HEK293T (cell line): ENCODE measurements around the gene NIPAL1.

Experiments used
- CTCF ChIA-PET: fragments of 350-600 bp; formaldehyde crosslinking; extraction: SDS; loops from one replicate; lab custom pipeline; 2021; ENCODE audit warnings: antibody characterized with exemption, inconsistent platforms; lab: Yijun Ruan, JAX
- POLR2A ChIA-PET: fragments of 350-600 bp; formaldehyde crosslinking; extraction: SDS; loops from one replicate; lab custom pipeline; 2020; ENCODE audit warnings: antibody characterized with exemption, inconsistent platforms; lab: Yijun Ruan, JAX
- DNase-seq: peaks from one replicate; pipeline ENCODE4 v3.0.0; 2012; ENCODE audit warnings: mixed read lengths; ENCODE audit errors: extremely low spot score
- ARNT ChIP-seq: fragments of 450-650 bp; IDR thresholded peaks from 2 replicates; pipeline ENCODE4 v1.6.1; 2017; ENCODE audit warnings: mild to moderate bottlenecking
- BHLHE40 ChIP-seq: fragments of 450-650 bp; IDR thresholded peaks from 2 replicates; pipeline ENCODE4 v1.6.1; 2016; ENCODE audit warnings: mild to moderate bottlenecking, moderate library complexity, borderline replicate concordance
- CTBP1 ChIP-seq: fragments of 450-650 bp; IDR thresholded peaks from 2 replicates; pipeline ENCODE4 v1.6.1; 2016; ENCODE audit warnings: borderline replicate concordance
- ELF4 ChIP-seq: fragments of 450-650 bp; IDR thresholded peaks from 2 replicates; pipeline ENCODE4 v1.6.1; 2017; ENCODE audit warnings: antibody characterized with exemption
- FOXA1 ChIP-seq: fragments of 450-650 bp; IDR thresholded peaks from 2 replicates; pipeline ENCODE4 v1.6.1; 2016; ENCODE audit warnings: mild to moderate bottlenecking
- FOXK2 ChIP-seq: fragments of 450-650 bp; IDR thresholded peaks from 2 replicates; pipeline ENCODE4 v1.6.1; 2016; ENCODE audit warnings: mild to moderate bottlenecking
- FOXM1 ChIP-seq: fragments of 450-650 bp; IDR thresholded peaks from 2 replicates; pipeline ENCODE4 v1.6.1; 2017; ENCODE audit warnings: mild to moderate bottlenecking, borderline replicate concordance
- HDGF ChIP-seq: fragments of 450-650 bp; IDR thresholded peaks from 2 replicates; pipeline ENCODE4 v1.6.1; 2017; ENCODE audit warnings: antibody characterized with exemption, borderline replicate concordance
- L3MBTL2 ChIP-seq: fragments of 450-650 bp; conservative IDR thresholded peaks from 2 replicates; pipeline ENCODE4 v1.6.1; 2016; ENCODE audit warnings: mild to moderate bottlenecking
- LEF1 ChIP-seq: fragments of 450-650 bp; IDR thresholded peaks from 2 replicates; pipeline ENCODE4 v1.6.1; 2017; ENCODE audit warnings: mild to moderate bottlenecking, borderline replicate concordance
- NFRKB ChIP-seq: fragments of 450-650 bp; IDR thresholded peaks from 2 replicates; pipeline ENCODE4 v1.6.1; 2016; ENCODE audit warnings: mild to moderate bottlenecking, moderate library complexity
- SP1 ChIP-seq: fragments of 450-650 bp; IDR thresholded peaks from 2 replicates; pipeline ENCODE4 v1.6.1; 2017
- SUZ12 ChIP-seq: fragments of 450-650 bp; IDR thresholded peaks from 2 replicates; pipeline ENCODE4 v1.6.1; 2016; ENCODE audit warnings: mild to moderate bottlenecking
- TARDBP ChIP-seq: fragments of 450-650 bp; IDR thresholded peaks from 2 replicates; pipeline ENCODE4 v1.6.1; 2016
- ZNF384 ChIP-seq: fragments of 450-650 bp; IDR thresholded peaks from 2 replicates; pipeline ENCODE4 v1.6.1; 2016
- TF ChIP-seq, protein P1 (sequence below): fragments of 450-650 bp; IDR thresholded peaks from 2 replicates; pipeline ENCODE4 v1.6.1; 2016

The NIPAL1 gene

DNA sequence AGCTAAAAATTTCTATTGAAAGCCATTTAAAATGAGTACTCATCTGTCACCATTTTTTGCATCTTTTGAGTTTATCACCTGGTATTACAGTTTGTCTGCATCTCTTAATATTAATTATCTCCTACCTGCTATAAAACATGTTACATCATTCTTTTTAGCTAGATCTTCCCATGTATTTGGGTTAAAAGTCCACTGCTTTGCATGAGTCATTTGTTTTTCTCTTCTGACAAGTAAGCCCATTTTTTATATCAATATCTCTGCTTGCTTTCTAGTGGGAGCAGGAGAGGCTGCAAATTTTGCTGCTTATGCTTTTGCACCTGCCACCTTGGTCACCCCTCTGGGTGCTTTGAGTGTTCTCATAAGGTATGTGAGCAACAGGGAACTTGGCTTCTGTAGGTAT is 16.1 kb downstream of the NIPAL1 start:
- POLR2A ChIA-PET: no interaction called here
- CTCF ChIA-PET: interaction anchor here (0.6 to 0.8 kb wide), 2 partner anchors 69 to 76 kb away, joined by 3 read pairs; no protein-coding TSS in a partner anchor
- no peak for DNase-seq
- TF ChIP-seq SUZ12: no peak
- TF ChIP-seq BHLHE40: no peak
- TF ChIP-seq FOXK2: no peak
- TF ChIP-seq SP1: no peak
- TF ChIP-seq NFRKB: no peak
- no peak for TF ChIP-seq ARNT
- no peak for TF ChIP-seq L3MBTL2
- TF ChIP-seq CTBP1: no peak
- TF ChIP-seq ZNF384: no peak
- TF ChIP-seq FOXA1: no peak
- TF ChIP-seq, protein P1, sequence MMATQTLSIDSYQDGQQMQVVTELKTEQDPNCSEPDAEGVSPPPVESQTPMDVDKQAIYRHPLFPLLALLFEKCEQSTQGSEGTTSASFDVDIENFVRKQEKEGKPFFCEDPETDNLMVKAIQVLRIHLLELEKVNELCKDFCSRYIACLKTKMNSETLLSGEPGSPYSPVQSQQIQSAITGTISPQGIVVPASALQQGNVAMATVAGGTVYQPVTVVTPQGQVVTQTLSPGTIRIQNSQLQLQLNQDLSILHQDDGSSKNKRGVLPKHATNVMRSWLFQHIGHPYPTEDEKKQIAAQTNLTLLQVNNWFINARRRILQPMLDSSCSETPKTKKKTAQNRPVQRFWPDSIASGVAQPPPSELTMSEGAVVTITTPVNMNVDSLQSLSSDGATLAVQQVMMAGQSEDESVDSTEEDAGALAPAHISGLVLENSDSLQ: no peak
- no peak for TF ChIP-seq LEF1
- no peak for TF ChIP-seq ELF4
- no peak for TF ChIP-seq HDGF
- TF ChIP-seq FOXM1: no peak
- no peak for TF ChIP-seq TARDBP

DNA sequence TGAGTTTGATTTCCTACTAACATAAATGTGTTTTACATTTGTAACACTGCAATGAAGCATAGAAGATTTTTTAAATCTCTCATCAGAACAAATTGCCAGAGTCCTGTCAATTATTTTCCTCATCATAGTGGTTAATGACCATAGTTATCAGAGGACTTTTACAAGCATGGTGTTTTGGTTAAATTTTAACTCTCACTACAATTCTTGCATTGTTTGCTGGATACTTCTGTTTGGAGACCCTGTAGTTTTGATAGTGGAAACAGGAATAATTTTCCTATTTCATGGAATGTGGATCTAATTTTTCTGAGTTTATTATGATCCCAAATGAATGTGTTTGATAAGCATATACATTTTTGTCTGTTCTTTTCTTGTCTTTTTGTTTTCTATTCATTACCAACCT is 16.8 kb downstream of the NIPAL1 start:
- ChIA-PET CTCF (interaction anchor here (0.8 to 1.2 kb wide), 3 partner anchors 9 to 15 kb away, joined by 3 read pairs; no protein-coding TSS in a partner anchor), POLR2A (no interaction called here)
- no peak for DNase-seq
- no peak for TF ChIP-seq SUZ12
- TF ChIP-seq, protein P1: no peak
- no peak for TF ChIP-seq LEF1
- no peak for TF ChIP-seq CTBP1
- no peak for TF ChIP-seq BHLHE40
- TF ChIP-seq L3MBTL2: no peak
- no peak for TF ChIP-seq FOXM1
- no peak for TF ChIP-seq ELF4
- TF ChIP-seq ZNF384: no peak
- no peak for TF ChIP-seq NFRKB

DNA sequence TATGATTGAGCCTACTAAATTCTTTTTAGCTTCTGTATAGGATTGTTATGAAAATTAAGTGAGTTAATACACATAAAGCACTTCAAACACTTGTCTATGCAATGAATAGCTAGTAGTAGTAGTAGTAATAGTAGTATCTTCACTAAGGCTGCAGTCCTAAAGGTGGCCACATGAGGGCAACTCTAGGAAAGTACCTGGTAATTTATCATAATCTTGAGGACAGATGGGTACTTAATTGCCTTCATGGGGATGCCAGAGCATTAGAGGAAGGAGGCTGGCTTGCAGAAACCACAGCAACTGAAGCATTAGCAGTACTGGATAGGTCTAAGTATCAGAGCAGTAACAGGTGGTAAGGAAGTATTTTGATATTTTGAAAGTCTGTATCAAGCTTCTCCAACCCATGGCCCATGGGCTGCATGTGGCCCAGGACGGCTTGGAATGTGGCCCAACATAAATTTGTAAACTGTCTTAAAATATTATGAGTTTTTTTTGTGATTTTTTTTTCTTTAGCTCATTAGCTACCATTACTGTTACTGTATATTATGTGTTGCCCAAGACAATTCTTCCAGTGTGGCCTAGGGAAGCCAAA is 17.3 kb downstream of the NIPAL1 start:
- ChIA-PET POLR2A (no interaction called here), CTCF (interaction anchor here (0.8 to 1.2 kb wide), 3 partner anchors 9 to 15 kb away, joined by 3 read pairs; no protein-coding TSS in a partner anchor)
- TF ChIP-seq, protein P1: peak; percentile 65
- no peak for TF ChIP-seq ELF4
- DNase-seq: peak; percentile 12

DNA sequence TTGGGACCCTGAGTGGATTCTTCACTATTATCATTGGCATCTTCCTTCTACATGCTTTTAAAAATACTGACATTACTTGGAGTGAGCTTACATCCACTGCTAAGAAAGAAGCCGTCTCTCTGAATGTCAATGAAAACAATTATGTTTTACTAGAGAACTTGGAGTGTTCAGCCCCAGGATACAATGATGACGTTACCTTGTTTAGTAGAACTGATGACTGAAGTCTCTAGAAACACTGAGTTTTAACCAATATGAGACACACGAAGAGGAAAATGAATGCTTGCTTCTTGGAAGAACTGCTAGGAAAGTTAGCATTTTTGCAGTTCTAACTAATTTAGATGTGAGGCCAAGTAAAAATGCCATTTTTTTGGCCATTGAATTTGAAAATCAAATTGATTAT is 19.4 kb downstream of the NIPAL1 start:
- ChIA-PET POLR2A (no interaction called here), CTCF (no interaction called here)

DNA sequence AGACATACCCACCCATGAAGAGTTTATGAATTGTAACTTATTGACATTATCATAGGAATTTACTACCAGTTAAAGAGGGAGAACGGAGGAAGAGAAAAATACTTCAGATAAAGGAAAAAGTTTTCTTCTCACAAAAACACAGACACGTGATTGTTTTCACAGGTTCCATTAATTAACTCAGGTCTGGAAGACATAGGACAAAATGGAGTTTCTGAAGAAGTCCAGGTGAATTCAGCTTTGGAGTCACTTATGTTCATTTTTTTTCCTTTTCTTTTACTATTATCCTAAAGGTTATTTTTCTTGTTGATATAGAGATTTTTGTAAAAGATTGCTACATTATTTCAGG is 20.5 kb downstream of the NIPAL1 start:
- CTCF ChIA-PET: no interaction called here
- POLR2A ChIA-PET: no interaction called here
- DNase-seq: no peak
- no peak for TF ChIP-seq ELF4
- TF ChIP-seq FOXM1: no peak

More for the DNA sequence above, 19.4 kb downstream of the NIPAL1 start:
- no peak for DNase-seq
- TF ChIP-seq ZNF384: no peak
- TF ChIP-seq NFRKB: no peak
- TF ChIP-seq SP1: no peak
- TF ChIP-seq FOXM1: no peak
- TF ChIP-seq, protein P1: no peak
- TF ChIP-seq ELF4: no peak
- no peak for TF ChIP-seq FOXA1
- TF ChIP-seq BHLHE40: no peak
- no peak for TF ChIP-seq FOXK2
- no peak for TF ChIP-seq ARNT
- no peak for TF ChIP-seq LEF1
- TF ChIP-seq HDGF: no peak
- no peak for TF ChIP-seq L3MBTL2
- no peak for TF ChIP-seq SUZ12
- TF ChIP-seq CTBP1: no peak

DNA sequence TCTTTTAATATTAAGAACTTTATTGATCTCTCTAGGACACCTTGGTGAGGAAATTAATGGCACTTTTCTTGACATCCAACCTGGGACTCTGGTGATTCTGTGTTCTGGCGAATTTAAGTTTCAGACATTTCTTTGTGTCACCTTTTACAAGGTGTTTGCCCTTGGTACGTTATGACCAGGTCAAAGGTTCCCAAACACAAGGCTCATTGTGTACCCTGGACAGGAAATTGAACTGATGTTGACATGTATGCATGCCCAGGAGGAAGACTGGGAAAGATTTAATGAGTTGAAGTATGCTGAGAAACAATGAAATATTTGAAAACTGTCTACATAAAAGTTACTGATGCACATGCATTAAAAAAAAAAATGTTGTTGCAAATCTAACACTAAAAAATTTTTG is 22.1 kb downstream of the NIPAL1 start:
- ChIA-PET CTCF (no interaction called here), POLR2A (no interaction called here)
- TF ChIP-seq LEF1 (no peak), TARDBP (no peak), SP1 (no peak), HDGF (no peak), FOXK2 (no peak), ELF4 (no peak), L3MBTL2 (no peak), ZNF384 (no peak), FOXA1 (no peak), SUZ12 (no peak), BHLHE40 (no peak), FOXM1 (no peak), NFRKB (no peak), ARNT (no peak), CTBP1 (no peak)
- TF ChIP-seq, protein P1: no peak
- DNase-seq: no peak
